UCSD-AML1 (cell line): ENCODE results near the gene ACTN2.

ENCODE experiments used
- DNase-seq: peaks from one replicate; lab custom pipeline; 2025; ENCODE audit not compliant: unreplicated experiment; lab: John Stamatoyannopoulos, UW

ACTN2 gene

GRCh38 chr1:236765831-236766230 is 79.5 kb downstream of the ACTN2 start:
- DNase-seq: no peak

DNA sequence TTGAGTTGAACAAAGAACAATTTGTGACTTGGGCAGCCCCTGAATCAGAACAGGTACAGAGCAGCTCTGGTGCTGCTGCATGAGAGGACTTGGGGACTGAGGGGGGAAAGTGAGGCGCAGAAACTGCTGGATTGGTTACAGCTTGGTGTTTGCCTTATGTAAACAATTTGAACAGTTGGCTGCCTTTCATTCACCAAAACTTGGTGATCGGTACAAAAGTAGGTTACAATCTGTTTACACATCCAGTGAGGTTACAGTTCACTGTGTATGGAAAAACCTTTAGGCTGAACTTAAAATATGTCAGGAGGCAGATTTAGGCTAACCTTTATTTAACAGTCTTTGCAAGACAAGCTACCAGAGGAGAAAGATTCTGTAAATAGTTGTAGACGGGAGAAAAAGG is 80.2 kb downstream of the ACTN2 start:
- no peak for DNase-seq

- no peak for DNase-seq
These were observed 81.0 kb downstream of the ACTN2 start for GRCh38 chr1:236767276-236767675.

DNA sequence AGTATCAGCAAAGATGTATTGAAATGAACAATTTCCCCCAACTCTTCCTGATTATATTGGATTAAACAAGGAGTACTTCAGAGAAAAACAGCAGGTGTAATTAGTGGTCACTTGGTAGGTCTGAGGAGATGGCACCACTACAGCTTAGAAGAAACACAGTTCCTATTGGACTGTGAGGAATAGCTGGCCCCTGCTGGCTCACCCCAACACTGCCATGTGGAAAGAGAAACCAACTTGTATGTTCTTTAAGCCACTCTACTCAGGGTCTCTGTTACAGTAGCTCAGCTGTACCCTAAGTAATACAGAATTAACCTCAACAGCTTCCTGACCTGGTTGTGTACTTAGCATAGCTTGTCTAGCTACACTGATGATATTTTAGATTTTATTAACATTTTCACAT is 82.3 kb downstream of the ACTN2 start:
- DNase-seq: no peak

DNA sequence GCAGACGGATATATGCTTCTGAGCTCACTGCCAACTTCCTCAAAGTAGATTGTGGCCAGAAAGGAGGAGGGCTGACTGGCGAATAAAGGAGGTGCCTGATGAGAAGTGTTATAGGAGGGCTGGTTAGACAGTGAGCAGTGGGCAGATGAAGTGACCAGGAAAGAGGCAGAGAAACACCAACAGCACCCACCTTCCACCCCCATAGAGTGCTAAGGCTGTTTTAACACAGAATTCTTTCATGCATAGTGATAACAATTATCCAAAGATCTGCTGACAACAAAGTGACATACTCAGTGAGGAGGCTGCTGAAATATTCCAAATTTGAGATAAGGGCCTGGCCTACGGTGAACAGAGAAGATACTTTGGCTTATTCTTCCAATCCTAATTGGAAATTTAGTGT is 87.6 kb downstream of the ACTN2 start:
- no peak for DNase-seq

- no peak for DNase-seq
These were observed 88.6 kb downstream of the ACTN2 start for GRCh38 chr1:236774926-236775325.

DNA sequence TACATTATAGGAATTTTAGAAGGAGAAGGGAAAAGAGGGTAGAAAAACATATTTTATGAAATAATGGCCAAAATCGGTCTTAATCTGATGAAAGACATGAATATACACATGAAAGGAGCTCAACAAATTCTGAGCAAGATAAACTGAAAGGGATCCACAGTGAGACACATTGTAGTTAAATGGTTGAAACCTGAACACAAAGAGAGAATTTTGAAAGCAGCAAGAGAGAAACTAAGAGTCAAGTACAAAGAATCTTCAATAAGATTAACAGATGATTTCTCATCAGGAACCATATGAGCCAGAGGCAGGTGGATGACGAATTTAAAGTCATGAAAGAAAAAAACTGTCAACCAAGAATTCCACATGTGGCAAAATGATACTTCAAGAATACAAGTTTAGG is 93.0 kb downstream of the ACTN2 start:
- no peak for DNase-seq

- no peak for DNase-seq
These were observed 99.2 kb downstream of the ACTN2 start for GRCh38 chr1:236785477-236785876.

GRCh38 chr1:236786453-236786852 is 100.2 kb downstream of the ACTN2 start:
- no peak for DNase-seq

- no peak for DNase-seq
These were observed 108.3 kb downstream of the ACTN2 start for GRCh38 chr1:236794585-236795034.

GRCh38 chr1:236795035-236795756 is 108.9 kb downstream of the ACTN2 start, which contains the start of gene MTR:
Gene MTR (plus strand): TSS chr1:236795292. CDS start chr1:236795704, 412 bp downstream.
- DNase-seq: peak; percentile 98

DNA sequence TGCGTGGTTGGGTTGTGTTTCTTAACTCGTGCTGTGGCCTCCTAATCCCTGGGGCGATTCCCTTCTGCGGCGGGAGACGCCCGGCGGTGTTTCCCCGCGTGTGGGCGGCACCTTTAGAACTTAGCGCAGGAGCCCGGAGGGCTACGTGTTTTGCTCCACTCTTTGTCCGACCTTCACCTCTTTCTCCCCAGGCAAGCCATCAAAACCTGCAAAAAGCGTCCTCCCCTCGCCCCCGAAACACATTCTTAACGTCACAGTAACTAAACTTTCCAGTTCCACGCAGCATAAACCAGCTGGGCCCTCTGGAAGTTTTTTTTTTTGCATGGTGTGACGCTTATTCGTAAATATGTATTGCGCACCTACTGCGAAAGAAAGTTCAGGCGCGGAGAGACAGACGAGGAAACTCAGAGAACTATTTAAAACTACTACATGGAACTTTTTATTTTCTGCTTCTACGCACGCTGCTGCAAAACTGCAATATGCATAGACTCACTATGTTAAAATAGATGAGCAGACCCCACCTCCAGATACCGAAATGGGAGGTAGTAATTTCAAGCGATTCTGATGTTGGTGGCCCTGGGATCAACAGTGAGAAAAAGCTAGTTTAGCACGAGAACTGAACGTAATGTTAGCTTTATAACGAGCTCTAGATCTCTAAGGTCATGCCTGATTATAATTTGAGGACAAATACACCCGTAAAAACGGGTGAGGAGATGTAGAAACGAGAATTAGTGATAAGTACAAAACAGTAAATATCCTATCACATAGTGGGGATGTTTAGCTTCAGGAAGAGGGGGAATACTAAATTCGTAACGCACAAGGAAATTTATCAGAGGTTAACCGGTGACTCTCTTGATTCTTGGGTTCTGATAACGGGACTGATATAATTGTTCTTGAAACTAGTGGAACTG is 109.7 kb downstream of the ACTN2 start:
- no peak for DNase-seq

GRCh38 chr1:236799001-236799400 is 112.7 kb downstream of the ACTN2 start:
- DNase-seq: no peak

- DNase-seq: no peak
These were observed 113.8 kb downstream of the ACTN2 start for GRCh38 chr1:236800002-236800620.

GRCh38 chr1:236800623-236801022 is 114.3 kb downstream of the ACTN2 start:
- DNase-seq: no peak

GRCh38 chr1:236802264-236802663 is 116.0 kb downstream of the ACTN2 start:
- no peak for DNase-seq

GRCh38 chr1:236806634-236807033 is 120.3 kb downstream of the ACTN2 start:
- DNase-seq: no peak

GRCh38 chr1:236808005-236808404 is 121.7 kb downstream of the ACTN2 start:
- no peak for DNase-seq

DNA sequence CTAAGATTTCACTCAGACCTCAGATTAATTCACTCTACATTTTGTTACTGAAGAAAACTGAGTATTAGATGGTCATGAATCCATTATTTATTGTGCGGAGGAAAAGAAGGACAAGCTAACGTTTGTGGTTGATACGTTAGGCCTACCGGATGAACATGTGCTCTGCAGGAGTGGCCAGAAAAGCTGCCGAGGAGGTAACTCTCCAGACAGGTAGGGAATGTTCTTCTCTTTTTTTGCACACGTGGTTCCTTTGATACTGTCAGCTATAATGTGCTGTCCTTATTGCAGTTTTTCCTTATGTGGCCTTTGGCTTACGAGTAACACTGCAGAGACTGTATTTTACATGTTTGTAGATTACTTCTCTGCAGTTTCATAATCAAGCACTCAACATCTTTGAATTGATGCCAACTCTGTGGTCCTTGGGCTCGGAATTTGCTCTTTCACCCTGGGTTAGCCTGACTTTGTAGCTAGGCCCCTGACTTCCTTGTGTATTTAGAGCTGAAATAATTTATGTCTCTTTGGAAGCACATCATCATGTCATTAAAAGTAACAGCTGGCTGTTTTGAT is 122.3 kb downstream of the ACTN2 start:
- no peak for DNase-seq

DNA sequence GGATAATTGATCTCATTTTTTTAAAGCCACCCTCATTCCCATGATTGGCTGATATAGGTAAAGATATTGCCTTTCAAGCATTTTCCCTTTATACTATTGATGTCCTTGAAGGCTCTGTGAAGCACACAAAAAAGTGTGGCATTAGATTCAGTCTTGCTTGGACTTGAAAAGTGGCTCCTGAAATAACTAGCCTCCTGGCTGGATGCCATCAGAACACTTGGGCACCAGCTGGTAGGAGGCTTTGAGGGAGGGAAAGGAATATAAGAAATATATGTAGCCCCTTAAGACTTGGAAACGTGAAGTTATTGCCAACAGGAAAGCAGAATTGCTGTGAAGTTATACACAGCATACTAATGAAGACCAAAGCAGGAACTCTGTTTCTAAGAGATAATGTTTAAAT is 122.8 kb downstream of the ACTN2 start:
- no peak for DNase-seq

GRCh38 chr1:236810018-236810417 is 123.7 kb downstream of the ACTN2 start:
- DNase-seq: no peak
